ENCODE results near the gene CPNE7.

CPNE7 gene

DNA sequence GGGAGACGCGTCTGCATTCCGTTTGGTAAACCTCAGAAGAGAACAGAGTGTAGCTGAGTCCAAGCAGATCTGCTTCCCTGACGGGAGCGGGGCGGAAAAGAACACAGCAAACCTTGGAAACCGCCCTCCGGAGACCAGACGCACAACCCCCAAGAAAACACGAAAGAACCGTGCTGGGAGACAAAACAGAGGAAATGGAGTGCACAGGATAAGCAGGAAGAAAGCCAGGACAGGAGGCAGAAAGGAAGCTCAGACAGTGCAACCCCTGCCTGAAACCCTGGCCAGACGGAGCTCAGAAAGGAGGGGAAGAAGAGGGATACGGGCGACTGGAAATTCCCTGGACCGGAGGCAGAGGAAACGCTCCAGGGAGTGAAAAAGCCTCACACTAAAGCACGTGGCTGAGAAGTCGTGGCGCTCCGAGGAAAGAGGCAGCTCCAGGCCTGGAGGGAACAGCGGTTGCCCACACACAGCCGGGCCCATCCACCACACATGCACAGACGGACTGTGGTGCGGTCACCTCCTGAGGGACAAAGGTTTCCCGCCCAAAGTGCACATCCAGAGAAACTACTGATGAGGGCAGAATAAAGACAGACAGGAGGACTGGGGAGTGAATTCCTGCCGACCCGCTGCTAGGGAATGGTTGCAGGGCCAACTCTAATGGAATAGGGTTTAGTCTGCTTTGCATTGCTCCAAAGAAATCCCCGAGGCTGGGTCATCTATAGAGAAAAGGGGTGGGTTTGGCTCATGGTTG is 48.1 kb downstream of the CPNE7 start:
- Histone ChIP-seq H3K4me2 (ENCODE audit: low read length) (no peak overlapping the region), H3K4me3 (ENCODE audit: low read length) (no peak overlapping the region), H3K27ac (ENCODE audit: low read length) (no peak overlapping the region), H3K27me3 (ENCODE audit: low read depth, low read length) (no peaks in the 10 kb centered on the region), H4K20me1 (ENCODE audit: insufficient read depth, low read length) (no peaks in the 10 kb centered on the region), H3K9ac (ENCODE audit: low read length) (no peak overlapping the region), H2AFZ (ENCODE audit: low read depth, low read length) (no peak overlapping the region), H3K79me2 (ENCODE audit: low read length) (no peaks in the 10 kb centered on the region), H3K9me3 (ENCODE audit: insufficient read depth, low read length) (no peaks in the 10 kb centered on the region), H3K36me3 (replicated peaks; ENCODE audit: low read depth, low read length) (no peaks in the 10 kb centered on the region), H3K4me1 (ENCODE audit: low read length) (no peaks in the 10 kb centered on the region)
- no peak for TF ChIP-seq EZH2phosphoT487 (IDR thresholded peaks at IDR 0.05; ENCODE audit: low read depth)
- TF ChIP-seq, protein P1, sequence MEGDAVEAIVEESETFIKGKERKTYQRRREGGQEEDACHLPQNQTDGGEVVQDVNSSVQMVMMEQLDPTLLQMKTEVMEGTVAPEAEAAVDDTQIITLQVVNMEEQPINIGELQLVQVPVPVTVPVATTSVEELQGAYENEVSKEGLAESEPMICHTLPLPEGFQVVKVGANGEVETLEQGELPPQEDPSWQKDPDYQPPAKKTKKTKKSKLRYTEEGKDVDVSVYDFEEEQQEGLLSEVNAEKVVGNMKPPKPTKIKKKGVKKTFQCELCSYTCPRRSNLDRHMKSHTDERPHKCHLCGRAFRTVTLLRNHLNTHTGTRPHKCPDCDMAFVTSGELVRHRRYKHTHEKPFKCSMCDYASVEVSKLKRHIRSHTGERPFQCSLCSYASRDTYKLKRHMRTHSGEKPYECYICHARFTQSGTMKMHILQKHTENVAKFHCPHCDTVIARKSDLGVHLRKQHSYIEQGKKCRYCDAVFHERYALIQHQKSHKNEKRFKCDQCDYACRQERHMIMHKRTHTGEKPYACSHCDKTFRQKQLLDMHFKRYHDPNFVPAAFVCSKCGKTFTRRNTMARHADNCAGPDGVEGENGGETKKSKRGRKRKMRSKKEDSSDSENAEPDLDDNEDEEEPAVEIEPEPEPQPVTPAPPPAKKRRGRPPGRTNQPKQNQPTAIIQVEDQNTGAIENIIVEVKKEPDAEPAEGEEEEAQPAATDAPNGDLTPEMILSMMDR (IDR thresholded peaks at IDR 0.05; ENCODE audit: low read depth, low read length) = no peak

DNA sequence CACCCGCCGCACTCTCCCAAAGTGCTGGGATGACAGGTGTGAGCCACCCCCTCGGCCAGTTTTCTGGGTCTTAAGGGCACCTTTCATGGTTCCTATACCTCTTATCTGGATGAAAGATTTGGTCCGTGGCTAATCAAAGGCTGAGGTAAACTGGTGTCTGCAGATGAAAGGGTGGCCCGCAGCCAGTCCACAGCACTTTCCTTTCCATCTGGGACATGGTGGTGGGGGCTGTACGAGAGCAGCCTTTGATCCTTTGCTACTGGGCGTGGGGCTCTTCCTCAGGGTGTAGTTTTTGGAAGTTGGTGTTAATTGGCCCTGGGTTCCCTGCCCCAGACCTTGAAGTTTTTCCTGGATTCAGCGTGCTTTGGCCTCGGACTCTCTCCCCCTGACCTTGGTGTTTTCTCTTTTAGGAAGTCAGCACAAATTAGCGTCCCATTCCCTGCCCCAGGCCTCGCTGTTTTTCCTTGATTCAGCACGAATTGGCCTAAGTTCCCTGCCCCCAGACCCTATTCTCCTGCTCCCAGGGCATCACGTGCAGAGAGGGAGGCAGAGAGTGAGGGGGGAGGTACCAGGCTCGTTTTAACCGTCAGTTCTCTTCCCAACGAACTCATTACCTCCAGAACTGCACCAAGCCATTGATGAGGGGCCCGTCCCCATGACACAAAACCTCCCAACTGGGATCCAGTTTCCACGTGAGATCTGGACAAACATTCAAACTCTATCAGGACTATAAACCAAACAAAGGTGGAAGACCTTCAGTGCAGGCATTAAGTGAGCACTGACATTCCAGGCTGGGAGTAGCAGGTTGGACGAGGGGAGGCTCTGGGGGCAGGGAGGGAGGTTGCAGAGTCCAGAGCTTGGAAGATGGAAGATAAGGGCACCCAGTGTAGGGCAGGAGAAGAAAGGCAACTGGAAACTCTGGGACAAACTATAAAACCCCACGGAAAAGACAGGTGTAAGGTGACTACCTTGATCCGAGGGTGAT is 49.5 kb downstream of the CPNE7 start:
- Histone ChIP-seq H3K4me2 (ENCODE audit: low read length) (no peak overlapping the region), H3K9ac (ENCODE audit: low read length) (no peak overlapping the region), H3K4me3 (ENCODE audit: low read length) (no peak overlapping the region), H3K4me1 (ENCODE audit: low read length) (no peaks in the 10 kb centered on the region), H3K27ac (ENCODE audit: low read length) (no peak overlapping the region), H4K20me1 (ENCODE audit: insufficient read depth, low read length) (no peaks in the 10 kb centered on the region), H3K9me3 (ENCODE audit: insufficient read depth, low read length) (no peaks in the 10 kb centered on the region), H3K27me3 (ENCODE audit: low read depth, low read length) (no peaks in the 10 kb centered on the region), H2AFZ (ENCODE audit: low read depth, low read length) (no peak overlapping the region), H3K79me2 (ENCODE audit: low read length) (no peaks in the 10 kb centered on the region), H3K36me3 (replicated peaks; ENCODE audit: low read depth, low read length) (no peaks in the 10 kb centered on the region)
- TF ChIP-seq EZH2phosphoT487 (IDR thresholded peaks at IDR 0.05; ENCODE audit: low read depth) = no peak
- TF ChIP-seq, protein P1 (IDR thresholded peaks at IDR 0.05; ENCODE audit: low read depth, low read length) = no peak

DNA sequence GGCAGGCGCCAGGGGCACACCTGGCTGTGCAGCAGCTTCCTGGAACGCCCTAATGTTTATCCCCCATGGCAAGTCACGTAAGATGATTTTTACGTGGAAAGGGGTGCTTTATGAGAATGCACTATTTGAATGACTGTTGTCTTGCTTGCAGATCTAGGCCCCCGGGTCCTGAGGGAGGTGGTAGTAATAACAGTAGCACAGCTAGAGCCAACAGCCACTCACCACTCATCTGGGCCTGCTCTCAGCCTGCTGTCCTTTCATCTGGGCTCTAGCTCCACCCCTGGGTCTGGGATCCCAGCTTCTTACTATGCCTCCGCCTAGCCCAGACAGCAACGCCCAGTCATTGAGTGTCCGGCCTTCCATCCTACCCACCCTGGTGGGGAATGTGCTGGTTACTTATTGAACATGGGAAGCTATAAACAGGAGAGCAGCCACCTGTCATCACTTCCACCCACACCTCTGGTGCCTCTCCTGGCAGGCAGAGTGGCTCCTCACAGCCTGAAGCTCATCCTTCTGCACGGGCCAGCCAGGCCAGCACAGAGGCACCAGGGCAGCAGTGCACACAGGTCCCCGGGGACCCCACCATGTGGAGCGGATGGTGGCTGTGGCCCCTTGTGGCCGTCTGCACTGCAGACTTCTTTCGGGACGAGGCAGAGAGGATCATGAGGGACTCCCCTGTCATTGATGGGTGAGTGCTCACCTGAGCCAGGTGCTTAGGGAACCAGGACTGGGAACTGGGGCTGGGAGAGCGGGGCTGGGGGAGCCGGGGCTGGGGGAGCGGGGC is 54.5 kb downstream of the CPNE7 start:
- Histone ChIP-seq H3K27ac (ENCODE audit: low read length) (no peak overlapping the region), H3K27me3 (ENCODE audit: low read depth, low read length) (peaks cover 5% of the 10 kb centered on the region; the same call in 1 of the 2 replicates), H3K79me2 (ENCODE audit: low read length) (no peaks in the 10 kb centered on the region), H2AFZ (ENCODE audit: low read depth, low read length) (no peak overlapping the region), H3K4me2 (ENCODE audit: low read length) (no peak overlapping the region), H3K9me3 (ENCODE audit: insufficient read depth, low read length) (no peaks in the 10 kb centered on the region), H3K9ac (ENCODE audit: low read length) (no peak overlapping the region), H3K36me3 (replicated peaks; ENCODE audit: low read depth, low read length) (no peaks in the 10 kb centered on the region), H4K20me1 (ENCODE audit: insufficient read depth, low read length) (no peaks in the 10 kb centered on the region), H3K4me1 (ENCODE audit: low read length) (no peaks in the 10 kb centered on the region), H3K4me3 (ENCODE audit: low read length) (no peak overlapping the region)
- TF ChIP-seq EZH2phosphoT487 (IDR thresholded peaks at IDR 0.05; ENCODE audit: low read depth) = no peak
- TF ChIP-seq, protein P1 (IDR thresholded peaks at IDR 0.05; ENCODE audit: low read depth, low read length) = no peak
